Measurements from ENCODE around the gene COL27A1. TPM values are rescaled to one million over a fixed set of nuclear protein-coding genes. Genes with fewer than 3 reads are reported as not detected.

Gene COL27A1
- total and polyA plus RNA-seq, 9 of the 15 experiments (the other 6 are each of a cell fraction or from before 2014, with no cell fraction given), result 0.07 TPM; not detected in 8

- intact Hi-C loops (cut with micrococcal nuclease) (no loop called here), in situ Hi-C loops (cut with MboI) (no loop called here)
- ChIA-PET CTCF (ENCODE audit: low intra/inter-chr PET ratio) (no interaction called here), POLR2A (no interaction called here)
- WGBS (ENCODE audit: insufficient coverage, low coverage, missing lambda C conversion rate), result under 1% methylated on average over 8 of the region's 9 CpGs
- no peaks in the 10 kb centered on the region for H3K9me1 ChIP-seq (ENCODE audit: control insufficient read depth, insufficient read depth, low read length)
- no peak for ATAC-seq
- H4K20me1 ChIP-seq (replicated peaks; ENCODE audit: control insufficient read depth, insufficient read depth, low read length), result no peaks in the 10 kb centered on the region
- H3K4me3 ChIP-seq, result no peak overlapping the region
- no peak overlapping the region for H3K27ac ChIP-seq (ENCODE audit: extremely low read depth, low read depth, low read length)
- no peak overlapping the region for H3K4me2 ChIP-seq (ENCODE audit: insufficient read depth, low read length)
- H3K9me3 ChIP-seq (replicated peaks; ENCODE audit: control insufficient read depth, insufficient read depth, low read depth, low read length), result no peaks in the 10 kb centered on the region
- BruUV-seq (replicated peaks), result no TSS peak
- peaks cover 14 to 47% of the 10 kb centered on the region in 2 experiments; a peak in 3 of 5 replicates for H3K27me3 ChIP-seq (ENCODE audit: control insufficient read depth in 2 of 2, insufficient read depth in 2 of 2, low read length in 2 of 2)
- H3K36me3 ChIP-seq (ENCODE audit: control insufficient read depth, insufficient read depth, low read length), result no peaks in the 10 kb centered on the region
- no peak for DNase-seq (ENCODE audit: extremely low read depth in 1 of 4, low spot score in 3 of 4)
- H3K9ac ChIP-seq (ENCODE audit: insufficient read depth in 1 of 2, low read depth in 2 of 2, low read length in 2 of 2), result no peak overlapping the region
- H3K79me2 ChIP-seq (ENCODE audit: control insufficient read depth, insufficient read depth, low read length), result no peaks in the 10 kb centered on the region
- FAIRE-seq, result no peak
- no peak overlapping the region for H2AFZ ChIP-seq (ENCODE audit: low read depth, low read length)
- H3K4me1 ChIP-seq (replicated peaks in 1 of 2; ENCODE audit: control insufficient read depth in 2 of 2, insufficient read depth in 2 of 2, low read length in 2 of 2), result no peaks in the 10 kb centered on the region
- TF ChIP-seq GATA2 (CRISPR knock-in tag; IDR thresholded peaks at IDR 0.05) (no peak), RAD51 (IDR thresholded peaks at IDR 0.05; ENCODE audit: borderline replicate concordance, low read depth) (no peak), ELF2 (CRISPR knock-in tag; IDR thresholded peaks at IDR 0.05) (no peak), CXXC5 (CRISPR knock-in tag; IDR thresholded peaks at IDR 0.05) (no peak), CEBPG (CRISPR knock-in tag; IDR thresholded peaks at IDR 0.05) (no peak), CEBPG (tag; conservative IDR thresholded peaks at IDR 0.05 in 1 of 2, IDR thresholded peaks at IDR 0.05 in 1 of 2) (no peak), GTF2B (IDR thresholded peaks at IDR 0.05; ENCODE audit: extremely low read depth, insufficient read length) (no peak), SREBF1 (IDR thresholded peaks at IDR 0.05; ENCODE audit: borderline replicate concordance, low read depth, low read length) (no peak), ZNF717 (CRISPR knock-in tag; IDR thresholded peaks at IDR 0.05) (no peak), PHB2 (IDR thresholded peaks at IDR 0.05; ENCODE audit: low read depth) (no peak), MYNN (IDR thresholded peaks at IDR 0.05) (no peak), MYNN (CRISPR knock-in tag; IDR thresholded peaks at IDR 0.05) (no peak), ZBTB34 (CRISPR knock-in tag; IDR thresholded peaks at IDR 0.05) (no peak), SRSF7 (optimal IDR thresholded peaks at IDR 0.05; ENCODE audit: low read depth, low read length) (no peak), ELK1 (CRISPR knock-in tag; IDR thresholded peaks at IDR 0.05) (no peak), IFI16 (CRISPR knock-in tag; IDR thresholded peaks at IDR 0.05) (no peak), JUN (IDR thresholded peaks at IDR 0.05; ENCODE audit: borderline replicate concordance, low read depth, low read length) (no peak), JUN (CRISPR knock-in tag; IDR thresholded peaks at IDR 0.05; ENCODE audit: borderline replicate concordance) (no peak), E2F3 (CRISPR knock-in tag; IDR thresholded peaks at IDR 0.05) (no peak)
These were observed 35.8 kb upstream of the COL27A1 start for GRCh38 chr9:114119242-114120191.

Measured in K562 (cell line).